HG02938 (cell line): Measurements from ENCODE around the gene THOC7.

Source experiments
- ATAC-seq: cut with Tn5 transposase; IDR thresholded peaks from one replicate; pipeline ENCODE4 v1.9.1; 2021; ENCODE audit warnings: mild to moderate bottlenecking, moderate library complexity; ENCODE audit not compliant: unreplicated experiment

THOC7 gene

DNA sequence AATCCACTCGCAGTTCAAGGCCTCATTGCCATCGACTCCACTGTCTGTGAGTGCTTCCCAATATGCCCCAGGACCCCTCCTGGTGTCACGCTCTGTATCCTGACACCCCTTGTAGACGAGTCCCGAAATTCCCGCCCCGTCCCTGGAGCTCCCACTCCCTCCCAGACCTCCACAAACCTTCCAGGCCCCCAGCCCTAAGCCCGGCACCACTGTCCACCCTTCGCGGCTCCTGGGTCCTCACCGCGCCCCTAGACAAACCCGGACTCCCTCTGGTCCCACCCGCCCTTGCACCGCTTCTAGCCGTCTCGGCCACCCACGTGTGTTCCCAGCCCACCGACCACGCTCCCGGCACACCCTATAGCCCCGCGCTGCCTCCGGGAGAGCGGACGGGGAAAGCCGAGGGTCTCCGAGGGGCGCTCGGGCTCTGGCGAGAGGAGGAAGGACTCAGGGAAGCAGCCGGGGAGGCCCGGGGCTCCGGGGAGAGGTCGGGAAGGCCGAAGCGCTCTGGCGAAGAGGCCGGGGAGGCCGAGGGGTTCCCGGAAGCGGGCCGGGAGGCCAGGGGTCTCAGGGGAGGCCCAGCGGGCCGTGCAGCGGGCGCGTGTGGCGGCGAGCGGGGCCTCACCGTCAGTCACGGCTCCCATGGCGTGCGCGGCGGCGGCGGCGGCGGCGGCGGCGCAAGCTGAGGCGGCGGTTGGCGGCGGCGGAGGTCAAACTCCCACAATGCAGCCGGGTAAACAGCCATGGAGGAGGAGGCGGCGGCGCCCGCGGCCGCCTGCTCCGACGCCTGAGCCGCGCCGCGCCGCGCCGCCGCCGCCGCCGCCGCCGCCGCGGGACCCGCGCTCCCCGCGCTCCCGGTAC lies at the start of gene THOC7, which contains the start of gene ATXN7:
Gene THOC7, minus strand, starts transcription at position 656 of the 858 bp plus-strand sequence. Its CDS starts 15 bp downstream, at position 641.
Gene ATXN7, plus strand, starts transcription at position 718 of the 858 bp plus-strand sequence. CDS start 48,732 bp downstream, outside the sequence.
- peak; percentile 65 for ATAC-seq

DNA sequence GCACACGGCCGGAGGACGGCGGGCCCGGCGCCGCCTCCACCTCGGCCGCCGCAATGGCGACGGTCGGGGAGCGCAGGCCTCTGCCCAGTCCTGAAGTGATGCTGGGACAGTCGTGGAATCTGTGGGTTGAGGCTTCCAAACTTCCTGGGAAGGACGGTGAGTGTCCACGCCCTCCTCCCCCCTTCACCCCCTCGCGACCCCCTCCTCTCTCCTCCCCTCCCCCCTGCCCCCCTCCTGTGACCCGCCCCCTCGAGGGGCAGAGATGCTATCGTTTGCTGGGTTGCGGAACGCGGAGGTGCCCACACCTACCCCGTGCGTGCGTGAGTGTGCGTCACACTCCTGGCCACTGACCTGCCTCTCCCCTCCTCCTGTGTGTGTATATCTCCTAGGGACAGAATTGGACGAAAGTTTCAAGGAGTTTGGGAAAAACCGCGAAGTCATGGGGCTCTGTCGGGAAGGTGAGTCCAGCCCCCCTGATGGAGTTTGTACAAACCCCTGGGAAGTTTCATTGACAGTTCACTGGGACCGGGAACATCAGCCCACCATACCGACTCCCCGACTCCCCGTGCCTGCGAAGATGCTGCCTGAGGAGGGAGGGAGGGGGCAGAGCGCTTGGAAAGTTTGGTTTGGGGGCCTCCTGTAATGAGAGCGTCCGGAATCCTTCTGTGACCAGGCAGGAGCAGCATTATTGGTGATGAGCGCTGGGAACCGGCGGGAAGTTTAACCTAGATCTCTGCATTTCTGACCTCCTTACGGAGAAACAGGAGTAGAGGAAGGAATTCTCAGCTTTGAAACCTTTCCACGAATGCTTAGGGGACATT lies 49.4 kb upstream of the THOC7 start:
- peak; percentile 6 for ATAC-seq

DNA sequence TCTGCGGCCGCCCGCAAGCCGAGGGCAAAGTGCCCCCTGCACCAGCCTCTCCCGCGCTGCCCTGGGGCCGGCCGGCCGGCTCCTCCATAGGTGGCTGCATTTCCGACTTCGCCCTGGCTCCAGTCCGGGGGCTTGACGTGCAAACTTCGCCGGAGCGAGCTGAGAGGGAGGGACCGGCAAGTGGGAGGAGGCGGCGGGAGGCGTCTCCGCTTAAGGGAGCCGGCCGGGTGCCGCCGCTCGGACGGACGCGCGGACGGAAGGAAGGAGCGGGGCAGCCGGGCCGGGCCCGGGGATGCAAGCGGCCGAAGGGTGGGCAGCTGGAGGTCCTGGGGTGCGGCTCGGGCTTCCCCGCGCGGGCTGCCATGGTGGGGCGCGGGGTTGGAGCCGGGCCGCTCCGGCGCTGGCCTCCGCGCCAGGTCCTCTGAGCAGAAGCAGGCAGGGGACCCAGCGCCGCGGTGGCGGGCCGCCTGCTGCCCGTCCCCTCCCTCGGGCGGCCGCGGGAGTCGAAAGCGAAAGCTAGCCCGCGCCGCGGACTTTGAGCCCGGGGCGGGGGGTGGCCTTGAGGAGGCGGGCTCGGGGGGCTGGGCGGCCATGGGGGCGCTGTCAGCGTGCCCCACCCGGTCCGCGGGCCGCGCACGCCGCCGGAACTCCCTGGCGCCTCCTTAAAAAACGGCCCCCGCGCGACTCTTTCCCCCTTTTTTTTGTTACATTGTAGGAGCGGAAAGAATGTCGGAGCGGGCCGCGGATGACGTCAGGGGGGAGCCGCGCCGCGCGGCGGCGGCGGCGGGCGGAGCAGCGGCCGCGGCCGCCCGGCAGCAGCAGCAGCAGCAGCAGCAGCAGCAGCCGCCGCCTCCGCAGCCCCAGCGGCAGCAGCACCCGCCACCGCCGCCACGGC lies 48.5 kb upstream of the THOC7 start, which contains the start of gene SCAANT1:
Gene SCAANT1, minus strand, starts transcription at position 511 of the 895 bp plus-strand sequence.
- peak; percentile 79 for ATAC-seq

DNA sequence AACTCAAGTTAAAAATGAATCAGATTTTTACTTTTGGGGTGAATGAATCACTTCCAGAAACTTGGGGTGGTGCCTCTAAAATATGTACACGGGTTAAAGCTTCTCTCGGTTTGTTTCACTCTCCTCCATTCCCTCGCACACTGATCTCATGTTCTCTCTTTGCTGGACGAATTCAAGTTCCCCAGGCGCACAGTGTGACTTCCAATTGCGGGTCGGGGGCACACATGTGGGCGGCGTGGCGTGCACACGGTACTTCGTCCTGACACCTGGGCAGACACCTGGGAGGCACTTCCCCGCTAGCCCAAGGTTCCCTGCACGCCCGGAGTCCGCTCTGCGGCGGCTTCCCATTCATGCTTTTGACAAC lies 47.9 kb upstream of the THOC7 start:
- ATAC-seq = no peak

DNA sequence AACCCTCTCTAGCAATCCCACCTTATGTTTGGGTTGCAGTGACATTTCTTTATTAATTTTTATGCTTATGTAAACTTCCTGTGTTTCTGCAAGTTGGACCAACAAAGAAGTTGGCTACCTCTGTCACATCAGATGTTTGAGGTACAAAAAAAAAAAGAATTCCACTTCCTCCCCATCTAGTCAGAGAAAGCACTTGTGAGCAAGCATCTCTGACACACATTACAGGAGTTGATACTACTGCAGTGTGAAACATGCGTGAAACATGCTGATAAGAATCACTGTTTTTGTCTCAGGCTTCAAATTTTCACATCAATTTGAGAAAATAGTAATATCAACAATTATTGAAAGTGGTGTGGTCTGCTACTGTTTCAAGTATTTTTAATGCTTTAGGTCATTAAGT lies 47.3 kb upstream of the THOC7 start:
- no peak for ATAC-seq

DNA sequence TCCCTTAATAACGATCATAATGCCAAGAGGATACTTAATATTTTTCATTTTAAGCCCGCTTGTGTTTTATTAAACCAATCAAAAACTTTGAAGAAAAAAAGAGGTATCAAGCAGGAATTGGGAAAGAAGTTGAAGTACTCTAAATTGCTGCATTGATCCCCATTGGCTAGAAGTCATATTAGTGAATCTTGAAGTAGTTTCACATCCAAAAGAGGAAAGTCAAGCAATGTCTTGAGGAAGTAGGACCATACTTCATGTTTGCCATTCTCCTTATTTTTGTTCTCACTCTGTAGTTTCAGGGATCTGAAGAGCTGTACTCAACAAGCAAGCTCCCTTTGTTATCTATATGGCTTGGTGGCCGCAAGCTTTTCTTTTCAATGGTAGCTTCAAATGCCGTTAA lies 46.4 kb upstream of the THOC7 start:
- ATAC-seq = no peak

DNA sequence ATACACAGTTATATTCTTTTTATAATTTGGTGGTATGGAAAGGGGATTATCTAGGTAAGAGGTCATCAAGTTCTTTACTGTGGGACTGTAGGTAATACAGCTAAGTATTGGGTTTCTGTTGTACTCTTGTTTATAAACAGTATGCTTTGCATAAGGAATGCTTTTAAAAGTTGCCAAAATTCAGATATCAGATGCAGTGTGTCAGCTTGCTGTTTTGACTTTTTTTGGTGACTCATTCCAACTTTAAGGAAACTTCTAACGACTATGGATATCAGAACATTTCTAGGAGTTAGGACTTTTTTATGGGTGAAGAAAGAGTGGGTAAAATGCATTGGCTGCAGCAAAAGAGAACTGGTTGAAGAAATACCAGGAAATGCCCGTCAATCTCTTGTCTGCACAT lies 45.8 kb upstream of the THOC7 start:
- ATAC-seq = no peak

DNA sequence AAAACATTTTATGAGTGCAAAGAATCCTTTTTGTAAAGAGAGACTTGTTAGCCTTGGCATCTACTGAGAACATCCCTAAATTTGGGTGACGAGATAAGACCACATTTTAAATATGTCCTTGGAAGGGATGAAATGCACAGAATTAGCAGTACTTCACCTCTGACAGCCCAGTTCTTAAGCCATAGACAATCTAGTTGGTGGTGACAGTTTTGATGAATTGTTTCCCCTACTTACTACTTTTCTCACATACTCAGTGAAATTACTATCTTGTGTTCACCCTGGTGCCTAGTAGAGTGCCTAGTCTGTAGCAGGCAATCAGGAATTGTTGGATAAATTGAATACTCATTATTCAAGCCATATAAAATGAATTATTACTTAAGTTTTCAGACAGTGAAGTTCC lies 45.2 kb upstream of the THOC7 start:
- ATAC-seq = no peak

DNA sequence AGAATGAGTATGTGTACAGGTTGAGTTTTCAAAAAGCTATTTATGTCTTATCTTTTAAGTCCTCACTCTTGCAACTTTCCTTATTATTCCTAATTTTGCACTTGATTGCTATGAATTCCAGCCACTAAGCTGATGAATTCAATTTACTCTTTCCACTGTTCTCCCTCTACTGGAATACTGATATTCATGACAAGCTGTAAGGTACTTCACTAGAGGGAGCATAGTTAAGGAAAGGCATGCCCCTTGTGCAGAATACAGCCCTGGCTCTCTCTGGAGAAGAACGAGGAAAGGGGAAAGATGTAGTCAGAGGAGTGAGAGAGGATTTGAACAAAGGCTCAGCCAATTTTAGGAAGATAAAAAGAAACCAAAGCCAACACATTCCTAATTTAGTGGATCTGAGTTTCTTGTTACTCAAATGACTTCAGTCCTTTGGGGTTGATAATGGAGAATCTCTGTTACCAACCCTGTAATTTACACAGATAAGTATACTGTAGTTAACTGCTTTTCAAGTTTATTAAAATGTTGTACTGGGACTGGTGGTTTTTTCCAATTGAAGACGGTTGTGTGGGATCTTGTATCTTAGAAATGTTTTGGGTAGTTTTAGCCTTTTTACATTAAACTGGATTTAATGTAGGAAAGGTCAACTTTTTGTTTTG lies 44.6 kb upstream of the THOC7 start:
- ATAC-seq = no peak

DNA sequence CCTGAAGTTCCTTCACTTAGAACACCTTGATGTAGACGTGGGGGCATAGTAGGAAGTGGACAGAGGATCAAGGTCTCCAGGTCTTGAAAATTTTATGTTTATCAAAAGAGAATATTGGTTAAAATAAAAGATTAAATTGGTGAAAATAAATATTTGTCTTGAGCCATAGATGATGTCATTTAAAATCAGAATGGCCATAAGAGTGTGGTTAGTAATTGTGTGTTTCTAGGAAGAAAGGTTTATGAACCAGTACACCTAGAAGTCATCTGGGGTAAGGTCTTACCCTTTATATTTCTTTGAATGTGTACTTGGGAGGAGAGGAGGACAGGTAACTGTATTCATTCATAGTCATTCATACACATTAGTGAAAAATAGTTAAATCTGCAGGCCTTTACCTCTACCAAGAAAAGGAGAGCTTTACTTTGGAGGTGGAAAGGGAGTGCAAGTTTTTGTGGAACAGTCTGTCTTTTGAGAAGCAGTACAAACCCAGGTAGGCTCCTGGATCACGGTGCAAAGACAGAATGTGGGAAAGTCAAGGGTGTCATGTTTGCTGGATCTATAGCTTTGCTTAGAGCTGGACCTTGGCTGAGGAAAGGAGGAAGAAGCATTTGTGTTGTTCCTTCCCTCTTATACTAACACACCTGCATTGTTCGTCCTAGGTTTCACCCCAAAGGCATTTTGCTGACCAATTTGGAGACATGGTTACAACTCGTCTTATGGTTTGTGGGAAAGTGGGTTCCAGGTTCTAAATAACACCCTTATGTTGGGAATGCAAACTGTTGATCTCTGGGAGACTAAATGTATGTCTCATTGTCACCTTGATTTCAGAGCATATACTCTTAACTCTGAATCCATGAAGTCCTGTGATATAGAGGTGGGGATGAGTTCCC lies 42.4 kb upstream of the THOC7 start:
- ATAC-seq = no peak

DNA sequence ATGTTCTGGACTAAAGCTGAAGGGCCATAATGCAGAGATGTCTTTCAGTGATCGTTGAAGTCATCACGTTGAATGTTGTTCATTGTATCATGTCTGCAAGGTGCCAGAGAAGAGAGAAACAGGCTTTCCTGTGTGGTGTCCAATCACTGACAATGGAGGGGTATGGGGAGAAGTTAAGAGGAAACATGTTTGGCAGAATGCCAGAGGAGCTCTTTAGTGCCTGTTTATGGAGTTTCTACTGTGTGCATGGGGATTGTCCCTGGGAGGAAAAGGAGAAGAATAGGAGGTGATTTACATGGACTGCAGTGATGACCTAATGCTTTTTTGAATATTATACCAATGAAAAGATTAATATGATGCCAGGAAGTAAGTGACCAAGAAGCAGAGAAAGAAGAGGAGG lies 36.9 kb upstream of the THOC7 start:
- no peak for ATAC-seq

DNA sequence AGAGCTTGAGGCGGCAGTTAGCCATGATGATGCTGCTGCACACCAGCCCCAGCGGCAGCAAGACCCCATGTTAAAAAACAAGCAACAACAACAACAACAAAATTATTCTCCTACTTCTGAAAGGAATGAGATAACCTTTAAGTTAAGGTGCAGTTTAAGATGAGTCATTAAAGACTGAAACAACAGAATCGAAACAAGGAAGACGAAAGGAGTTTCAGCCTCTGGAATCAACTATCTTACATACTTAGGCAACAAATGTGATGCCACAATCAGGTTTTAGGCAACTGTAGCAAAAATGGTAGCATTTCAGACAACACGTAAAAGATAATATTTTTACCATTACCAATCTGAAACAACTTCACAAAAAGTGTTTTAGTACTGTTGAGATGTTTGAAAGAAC lies 36.4 kb upstream of the THOC7 start:
- no peak for ATAC-seq

DNA sequence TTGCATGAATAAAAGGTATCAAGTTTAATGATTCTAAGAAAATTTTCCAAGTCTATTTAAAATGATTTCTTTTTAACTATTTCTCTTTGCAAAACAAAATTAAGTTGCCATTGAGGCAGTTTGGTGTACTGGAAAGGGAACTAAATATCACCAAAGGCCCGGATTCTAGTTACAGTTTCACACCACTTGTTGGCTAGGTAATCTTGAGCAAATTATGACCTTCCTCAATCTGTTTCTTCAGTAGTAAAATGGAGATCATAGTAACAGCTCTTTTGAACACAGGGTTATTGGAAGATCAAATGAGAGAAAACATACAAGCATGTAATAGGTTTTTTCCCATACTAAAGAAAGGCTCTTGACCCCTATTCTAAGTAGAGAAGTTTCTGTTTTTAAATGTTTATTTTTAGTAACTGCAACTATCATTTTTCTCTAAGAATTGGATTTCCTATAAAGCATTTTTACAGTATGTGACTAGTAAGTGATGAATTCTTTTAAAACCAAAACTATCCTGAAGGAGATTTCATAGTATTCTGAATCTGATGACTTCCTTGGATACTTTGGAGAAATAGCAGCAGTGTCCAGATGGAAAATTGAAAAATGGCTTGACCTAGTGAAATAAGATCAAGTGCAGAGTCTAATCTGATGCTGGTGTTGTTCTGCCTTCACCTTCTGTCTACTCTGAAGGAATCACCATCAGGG lies 32.9 kb upstream of the THOC7 start:
- ATAC-seq = peak; percentile 92

DNA sequence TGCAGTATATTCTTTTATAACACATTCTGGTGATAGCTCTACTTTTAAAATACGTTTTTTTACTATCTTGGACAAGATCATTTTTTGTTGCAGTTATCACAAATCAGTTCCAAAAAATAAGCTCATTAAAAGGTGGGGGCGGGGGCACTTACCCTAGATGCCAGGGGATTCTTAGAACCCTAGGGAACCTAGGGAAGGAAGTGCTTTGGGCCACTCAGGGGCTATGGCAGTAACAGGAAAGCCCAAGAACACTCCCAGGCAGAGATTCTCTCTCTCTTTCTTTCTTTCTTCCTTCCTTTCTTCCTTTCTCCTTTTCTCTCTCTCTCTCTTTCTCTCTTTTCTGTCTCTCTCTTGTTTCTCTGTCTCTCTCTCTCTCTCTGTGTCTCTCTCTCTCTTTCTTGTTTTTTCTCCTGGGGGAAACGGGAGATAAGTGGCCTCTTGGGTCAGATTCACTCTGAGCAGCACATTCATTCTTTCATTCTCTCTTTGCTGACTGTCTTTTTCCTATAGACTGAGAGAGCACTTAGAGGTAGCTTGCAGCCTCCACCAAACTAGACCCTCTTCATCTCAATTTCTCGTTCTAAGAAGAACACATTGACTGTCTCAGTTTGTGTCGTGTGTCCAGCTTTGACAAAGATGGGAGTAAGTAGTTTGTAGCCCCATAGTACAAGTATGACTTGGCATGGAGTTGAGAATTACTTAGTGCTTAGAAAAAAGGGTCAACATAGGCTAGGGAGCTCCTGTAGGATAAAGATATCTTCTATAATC lies 32.0 kb upstream of the THOC7 start:
- ATAC-seq = no peak

DNA sequence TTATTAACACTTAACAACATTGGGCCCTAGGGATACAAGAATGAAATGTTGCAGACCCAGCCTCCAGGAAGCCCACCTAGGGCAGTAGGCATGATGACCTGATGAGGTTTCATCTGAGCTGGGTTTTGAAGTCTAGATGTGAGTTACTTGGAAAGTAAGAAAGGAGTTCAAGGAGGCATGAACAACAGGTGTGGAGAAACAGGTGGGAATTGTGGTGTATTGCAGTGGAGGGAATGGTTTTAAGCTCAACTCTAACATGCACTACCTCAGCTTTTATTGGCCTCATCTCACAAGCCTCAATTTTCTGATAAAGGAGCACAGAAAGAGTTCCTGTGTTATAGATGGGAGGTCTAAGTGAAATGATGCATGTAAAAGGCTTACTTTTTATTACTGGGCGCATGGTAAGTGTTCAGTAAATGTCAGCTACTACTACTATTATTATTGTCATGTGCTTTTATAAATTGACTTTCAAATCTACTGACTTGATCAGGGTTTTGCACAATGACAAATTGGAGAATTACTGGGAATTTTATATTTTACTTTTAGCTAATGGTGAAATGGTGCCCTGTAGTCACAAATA lies 29.3 kb upstream of the THOC7 start:
- ATAC-seq = no peak

DNA sequence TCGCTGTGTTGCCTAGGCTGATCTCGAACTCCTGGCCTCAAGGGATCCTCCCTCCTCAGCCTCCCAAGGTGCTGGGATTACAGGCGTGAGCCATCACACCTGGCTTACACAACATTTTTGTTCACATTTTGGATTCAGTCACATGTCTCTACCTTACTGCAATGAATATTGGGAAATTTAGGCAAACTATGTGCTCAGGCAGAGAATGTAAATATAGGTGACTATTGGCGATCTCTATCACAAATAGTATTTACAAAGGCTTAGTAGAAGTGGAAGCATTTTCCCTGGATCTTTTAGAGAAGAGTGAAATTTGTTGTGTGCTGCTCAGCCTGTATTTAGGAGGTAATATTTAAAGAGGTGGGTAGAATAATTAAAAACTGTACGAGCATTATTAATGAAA lies 27.9 kb upstream of the THOC7 start:
- no peak for ATAC-seq

DNA sequence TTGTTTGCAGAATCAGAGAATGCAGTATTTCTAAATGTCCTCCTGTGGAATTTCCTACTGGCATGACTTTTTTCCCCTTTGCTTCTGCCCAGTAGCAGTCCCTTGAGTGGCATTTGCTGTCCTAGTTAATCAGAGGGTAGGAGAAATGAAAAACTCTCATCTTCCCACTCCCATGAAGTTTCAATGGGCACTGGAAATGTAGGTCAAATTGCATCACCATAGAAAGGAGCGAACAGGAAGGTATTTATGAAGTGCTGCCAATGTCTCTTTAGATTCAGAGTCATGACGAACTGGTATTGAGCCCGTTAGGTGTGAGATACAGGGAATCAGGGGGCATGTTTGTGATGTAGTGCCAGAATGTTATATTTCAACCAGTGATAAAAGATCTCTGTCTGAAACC lies 23.3 kb upstream of the THOC7 start:
- no peak for ATAC-seq

DNA sequence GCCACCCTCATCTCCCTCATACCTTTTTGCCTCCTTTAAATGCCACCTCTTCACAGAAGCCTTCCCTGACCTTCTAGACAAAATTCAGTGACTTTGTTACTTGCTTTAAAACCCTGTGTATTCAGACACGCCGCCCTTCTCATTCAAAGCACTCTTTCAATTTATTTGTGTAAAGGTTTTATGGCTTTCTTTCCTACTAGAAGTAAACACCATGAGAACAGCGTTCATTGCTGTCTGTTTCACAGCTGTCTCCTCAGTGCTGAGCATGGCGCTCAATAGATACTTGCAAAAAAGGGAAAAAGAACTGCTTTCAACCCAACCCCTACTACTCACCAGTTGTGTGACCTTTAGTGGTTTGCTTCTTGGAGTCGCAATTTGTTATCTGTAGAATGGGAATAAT lies 17.0 kb upstream of the THOC7 start:
- ATAC-seq = no peak
